ACC112 (cell line): ENCODE results near the gene ZNF385A.

Experiments
- H2AFZ ChIP-seq: fragments of 200-600 bp; sonication (generic); one replicate; pipeline ENCODE4 v1.6.0; 2017; ENCODE audit warnings: antibody characterized with exemption, low read length; ENCODE audit not compliant: unreplicated experiment
- H3K27ac ChIP-seq: fragments of 200-600 bp; sonication (generic); 2 replicates; pipeline ENCODE4 v1.5.1; 2014; ENCODE audit warnings: low read depth, mild to moderate bottlenecking, antibody characterized with exemption, low read length, moderate library complexity
- H3K27me3 ChIP-seq: fragments of 200-600 bp; sonication (generic); 2 replicates; pipeline ENCODE4 v1.6.1; 2014; ENCODE audit warnings: mild to moderate bottlenecking, antibody characterized with exemption, low read length, moderate library complexity, mixed read lengths; ENCODE audit not compliant: insufficient read depth
- H3K36me3 ChIP-seq: fragments of 200-600 bp; sonication (generic); 2 replicates; pipeline ENCODE4 v1.6.1; 2016; ENCODE audit warnings: mild to moderate bottlenecking, antibody characterized with exemption, low read length, moderate library complexity, mixed read lengths; ENCODE audit not compliant: insufficient read depth
- H3K4me1 ChIP-seq: fragments of 200-600 bp; sonication (generic); one replicate; pipeline ENCODE4 v1.6.1; 2016; ENCODE audit warnings: low read length, mixed read lengths; ENCODE audit not compliant: insufficient read depth, unreplicated experiment, control insufficient read depth
- H3K4me3 ChIP-seq: fragments of 200-600 bp; sonication (generic); 2 replicates; pipeline ENCODE4 v1.5.1; 2014; ENCODE audit warnings: mild to moderate bottlenecking, low read depth, low read length
- H3K79me2 ChIP-seq: fragments of 200-600 bp; sonication (generic); one replicate; pipeline ENCODE4 v1.6.0; 2016; ENCODE audit warnings: low read length; ENCODE audit not compliant: control insufficient read depth, unreplicated experiment, insufficient read depth

The ZNF385A gene

GRCh38 chr12:54404061-54405004 lies 19.8 kb upstream of the ZNF385A start:
- H3K36me3 ChIP-seq = peaks cover 66% of the 10 kb centered on the region

GRCh38 chr12:54401119-54401518 lies 16.6 kb upstream of the ZNF385A start:
- H3K27ac ChIP-seq = no peak overlapping the region
- no peaks in the 10 kb centered on the region for H3K27me3 ChIP-seq
- H3K79me2 ChIP-seq = peaks cover 10% of the 10 kb centered on the region
- no peak overlapping the region for H2AFZ ChIP-seq
- H3K4me1 ChIP-seq = no peaks in the 10 kb centered on the region
- H3K4me3 ChIP-seq = no peak overlapping the region
- peaks cover 65% of the 10 kb centered on the region for H3K36me3 ChIP-seq

More at GRCh38 chr12:54404061-54405004, 19.8 kb upstream of the ZNF385A start:
- Histone ChIP-seq H3K79me2 (peaks cover 33% of the 10 kb centered on the region), H2AFZ (no peak overlapping the region), H3K27me3 (no peaks in the 10 kb centered on the region), H3K4me1 (peaks cover 18% of the 10 kb centered on the region), H3K27ac (peak overlapping the region; percentile 30), H3K4me3 (no peak overlapping the region)

GRCh38 chr12:54398995-54399793 lies 14.7 kb upstream of the ZNF385A start:
- Histone ChIP-seq H2AFZ (no peak overlapping the region), H3K36me3 (peaks cover 63% of the 10 kb centered on the region), H3K4me3 (no peak overlapping the region), H3K79me2 (peaks cover 2% of the 10 kb centered on the region), H3K27me3 (no peaks in the 10 kb centered on the region), H3K4me1 (peaks cover 4% of the 10 kb centered on the region), H3K27ac (no peak overlapping the region)

- H2AFZ ChIP-seq = no peak overlapping the region
- no peaks in the 10 kb centered on the region for H3K27me3 ChIP-seq
- H3K4me1 ChIP-seq = peaks cover 4% of the 10 kb centered on the region
- H3K36me3 ChIP-seq = peaks cover 54% of the 10 kb centered on the region
- H3K4me3 ChIP-seq = no peak overlapping the region
- H3K79me2 ChIP-seq = peaks cover 2% of the 10 kb centered on the region
- H3K27ac ChIP-seq = no peak overlapping the region
Observed at GRCh38 chr12:54398218-54398617, 13.7 kb upstream of the ZNF385A start.

- H3K4me3 ChIP-seq = no peak overlapping the region
- H3K79me2 ChIP-seq = peaks cover 2% of the 10 kb centered on the region
- no peak overlapping the region for H2AFZ ChIP-seq
- H3K27ac ChIP-seq = no peak overlapping the region
- H3K27me3 ChIP-seq = no peaks in the 10 kb centered on the region
- H3K4me1 ChIP-seq = peaks cover 4% of the 10 kb centered on the region
- H3K36me3 ChIP-seq = peaks cover 47% of the 10 kb centered on the region
Observed at GRCh38 chr12:54397157-54397556, 12.6 kb upstream of the ZNF385A start.

- no peak overlapping the region for H3K27ac ChIP-seq
- peaks cover 40% of the 10 kb centered on the region for H3K36me3 ChIP-seq
- H3K4me1 ChIP-seq = peaks cover 4% of the 10 kb centered on the region
- H3K79me2 ChIP-seq = peaks cover 2% of the 10 kb centered on the region
- no peak overlapping the region for H2AFZ ChIP-seq
- H3K4me3 ChIP-seq = no peak overlapping the region
- no peaks in the 10 kb centered on the region for H3K27me3 ChIP-seq
Observed at GRCh38 chr12:54395545-54395944, 11.0 kb upstream of the ZNF385A start.

GRCh38 chr12:54394986-54395385 lies 10.5 kb upstream of the ZNF385A start:
- peaks cover 2% of the 10 kb centered on the region for H3K79me2 ChIP-seq
- H3K36me3 ChIP-seq = peaks cover 36% of the 10 kb centered on the region

GRCh38 chr12:54394281-54394719 lies 9.8 kb upstream of the ZNF385A start:
- peaks cover 4% of the 10 kb centered on the region for H3K4me1 ChIP-seq
- no peak overlapping the region for H2AFZ ChIP-seq
- peaks cover 36% of the 10 kb centered on the region for H3K36me3 ChIP-seq
- peaks cover 2% of the 10 kb centered on the region for H3K79me2 ChIP-seq
- no peaks in the 10 kb centered on the region for H3K27me3 ChIP-seq
- peak overlapping the region; percentile 18; the same call in 1 of the 2 replicates for H3K27ac ChIP-seq
- H3K4me3 ChIP-seq = no peak overlapping the region

More at GRCh38 chr12:54394986-54395385, 10.5 kb upstream of the ZNF385A start:
- Histone ChIP-seq H2AFZ (no peak overlapping the region), H3K4me3 (no peak overlapping the region), H3K4me1 (peaks cover 4% of the 10 kb centered on the region), H3K27ac (no peak overlapping the region), H3K27me3 (no peaks in the 10 kb centered on the region)

GRCh38 chr12:54393743-54394142 lies 9.2 kb upstream of the ZNF385A start:
- H3K27ac ChIP-seq = peak overlapping the region; percentile 18
- peaks cover 34% of the 10 kb centered on the region for H3K36me3 ChIP-seq
- peaks cover 4% of the 10 kb centered on the region for H3K4me1 ChIP-seq

GRCh38 chr12:54393207-54393609 lies 8.7 kb upstream of the ZNF385A start:
- Histone ChIP-seq H3K79me2 (no peaks in the 10 kb centered on the region), H3K27me3 (no peaks in the 10 kb centered on the region), H2AFZ (no peak overlapping the region), H3K36me3 (peaks cover 30% of the 10 kb centered on the region), H3K27ac (no peak overlapping the region; the same call in 1 of the 2 replicates), H3K4me3 (no peak overlapping the region), H3K4me1 (peaks cover 4% of the 10 kb centered on the region)

More at GRCh38 chr12:54393743-54394142, 9.2 kb upstream of the ZNF385A start:
- no peaks in the 10 kb centered on the region for H3K27me3 ChIP-seq
- H3K79me2 ChIP-seq = peaks cover 2% of the 10 kb centered on the region
- H2AFZ ChIP-seq = no peak overlapping the region
- H3K4me3 ChIP-seq = no peak overlapping the region
